HG03432 (cell line): ENCODE results near the gene ALDH1A2.

ENCODE experiments used
- ATAC-seq: cut with Tn5 transposase; IDR thresholded peaks from one replicate; pipeline ENCODE4 v1.9.1; 2021; ENCODE audit warnings: mild to moderate bottlenecking, moderate library complexity; ENCODE audit not compliant: unreplicated experiment

ALDH1A2 gene

DNA sequence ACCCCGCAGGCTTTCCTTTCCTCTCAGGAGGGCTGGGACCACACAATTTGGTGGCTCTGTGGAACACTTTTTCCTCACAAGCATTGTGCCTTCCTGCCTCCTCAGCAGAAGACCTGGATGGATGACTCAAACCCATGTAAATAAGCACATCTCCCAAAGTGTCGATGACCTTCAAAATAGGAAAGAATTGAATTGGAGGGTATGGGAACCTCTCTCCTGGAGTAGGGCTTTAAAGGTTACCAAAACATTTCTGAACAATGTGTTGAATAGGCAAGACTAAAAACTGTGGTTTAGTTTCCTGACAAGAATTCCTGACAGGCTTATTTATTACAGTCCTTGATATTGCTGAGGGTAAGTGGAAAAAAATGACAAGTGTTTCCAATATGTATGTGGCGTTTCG, 118.2 kb downstream of the ALDH1A2 start:
- ATAC-seq: no peak

GRCh38 chr15:57946491-57947048, 118.9 kb downstream of the ALDH1A2 start:
- no peak for ATAC-seq

DNA sequence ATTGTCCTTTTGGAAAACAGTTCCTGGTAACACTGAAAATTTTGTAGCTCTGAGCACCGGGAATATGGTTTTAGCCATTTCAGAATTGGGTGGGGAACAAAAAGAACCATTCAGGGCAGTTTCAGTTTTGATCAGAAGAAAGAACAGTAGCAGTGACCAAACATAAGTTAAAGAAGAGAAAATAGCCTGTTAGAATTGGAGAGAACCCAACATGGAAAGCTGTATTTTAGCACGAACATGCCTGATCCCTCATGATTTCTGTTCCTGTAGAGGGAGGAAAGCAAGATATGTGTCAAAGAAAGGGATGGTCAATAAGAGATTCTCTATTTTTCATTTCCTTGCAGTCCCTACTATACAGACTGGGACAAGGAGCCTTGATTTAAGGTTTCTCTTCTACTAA, 119.9 kb downstream of the ALDH1A2 start:
- no peak for ATAC-seq

GRCh38 chr15:57943754-57944420, 121.6 kb downstream of the ALDH1A2 start:
- ATAC-seq: no peak

DNA sequence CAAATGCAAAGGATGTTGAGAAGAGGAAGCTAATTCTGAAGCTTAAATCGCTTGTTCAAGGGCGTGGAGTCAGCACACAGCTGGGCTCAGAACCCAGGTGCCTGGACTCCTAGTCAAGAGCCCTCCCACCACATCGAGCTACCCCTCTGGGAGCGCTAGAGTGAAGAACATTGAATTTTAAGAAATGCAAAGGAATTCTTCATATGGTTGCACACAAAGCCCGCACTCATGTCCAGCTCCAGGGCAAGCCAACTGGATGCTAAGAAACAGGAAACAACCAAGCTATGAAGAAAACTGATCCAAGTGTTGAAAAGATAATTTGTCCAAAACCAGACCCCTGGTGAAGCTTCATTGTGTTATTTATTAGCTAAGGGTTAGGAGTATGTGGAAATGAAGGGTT, 122.3 kb downstream of the ALDH1A2 start:
- ATAC-seq: no peak

GRCh38 chr15:57941816-57942215, 123.7 kb downstream of the ALDH1A2 start:
- ATAC-seq: no peak

DNA sequence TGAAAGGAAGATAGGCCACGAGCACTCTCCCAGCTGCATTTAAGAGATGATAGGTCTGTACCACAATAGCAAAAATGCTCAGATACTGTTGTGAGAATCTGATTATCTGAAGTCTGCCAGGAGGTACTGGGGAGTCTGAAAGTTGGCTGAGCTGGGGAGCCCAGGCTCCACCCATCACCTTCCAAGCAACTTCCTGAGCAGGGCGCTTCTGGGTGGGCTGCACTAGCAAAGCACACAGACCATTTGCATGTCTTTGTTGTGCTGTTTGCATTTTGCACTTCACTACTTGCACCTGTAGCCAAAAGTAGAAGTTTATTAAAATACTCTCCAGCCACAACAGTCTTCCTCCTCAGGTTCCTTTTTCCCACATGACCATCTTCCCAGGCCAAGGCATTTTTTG, 133.2 kb downstream of the ALDH1A2 start:
- ATAC-seq: no peak

DNA sequence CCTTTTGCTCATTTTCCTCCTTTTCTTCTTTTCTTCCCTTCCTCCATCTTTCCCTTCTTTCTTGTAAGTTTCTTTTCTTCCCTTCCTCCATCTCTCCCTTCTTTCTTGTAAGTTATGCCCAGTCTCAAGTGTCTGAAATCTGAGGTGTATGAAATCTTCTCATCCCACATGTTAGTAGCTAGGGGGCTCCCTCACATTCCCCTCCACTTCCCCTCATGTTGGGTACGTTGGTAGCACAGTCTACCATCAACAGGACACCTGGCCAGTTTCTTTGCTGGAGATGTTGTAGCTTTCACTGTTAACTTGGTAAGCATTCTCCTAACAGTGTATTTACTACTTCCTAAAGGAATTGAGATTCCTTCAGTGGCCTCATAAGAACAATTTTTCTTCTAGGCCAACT, 133.9 kb downstream of the ALDH1A2 start:
- no peak for ATAC-seq

- ATAC-seq: no peak
Measured at GRCh38 chr15:57927091-57927631, 138.3 kb downstream of the ALDH1A2 start.

DNA sequence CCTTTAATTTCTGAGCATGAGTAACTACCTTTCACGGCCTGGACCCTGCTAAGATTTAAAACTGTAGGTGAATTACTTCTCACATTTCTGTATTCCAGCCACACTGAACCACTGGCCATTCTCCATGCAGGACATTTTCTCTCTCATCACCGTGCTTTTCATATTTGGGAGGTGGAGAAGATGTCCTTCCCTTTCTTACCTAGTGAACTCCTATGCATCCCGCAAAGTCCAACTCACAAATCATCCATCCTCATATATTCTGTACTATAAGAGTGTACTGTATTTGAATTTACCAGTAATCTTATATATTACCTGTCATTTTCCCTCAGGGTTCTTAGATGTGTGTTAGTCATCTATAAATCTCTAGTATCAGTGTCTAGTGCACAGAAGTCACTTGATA, 139.9 kb downstream of the ALDH1A2 start:
- no peak for ATAC-seq

DNA sequence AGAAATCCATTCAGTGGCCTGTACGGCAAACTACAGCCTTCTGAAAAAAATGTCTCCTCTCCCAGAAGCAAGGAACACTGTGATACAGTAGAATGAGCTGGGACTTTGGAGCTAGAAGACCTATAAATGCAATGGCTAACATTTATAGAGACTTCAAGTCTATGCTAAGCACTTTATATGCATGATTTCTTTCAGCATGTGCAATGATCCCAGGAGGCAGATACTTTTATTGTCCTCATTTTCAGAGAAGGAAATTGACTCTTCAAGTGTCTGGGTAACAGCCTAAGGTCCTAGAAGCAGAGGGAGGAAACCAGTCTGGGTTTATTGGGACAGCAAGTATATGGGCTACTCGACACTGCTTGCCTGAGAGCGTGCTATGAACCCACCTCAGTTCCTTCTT, 140.9 kb downstream of the ALDH1A2 start:
- ATAC-seq: no peak

DNA sequence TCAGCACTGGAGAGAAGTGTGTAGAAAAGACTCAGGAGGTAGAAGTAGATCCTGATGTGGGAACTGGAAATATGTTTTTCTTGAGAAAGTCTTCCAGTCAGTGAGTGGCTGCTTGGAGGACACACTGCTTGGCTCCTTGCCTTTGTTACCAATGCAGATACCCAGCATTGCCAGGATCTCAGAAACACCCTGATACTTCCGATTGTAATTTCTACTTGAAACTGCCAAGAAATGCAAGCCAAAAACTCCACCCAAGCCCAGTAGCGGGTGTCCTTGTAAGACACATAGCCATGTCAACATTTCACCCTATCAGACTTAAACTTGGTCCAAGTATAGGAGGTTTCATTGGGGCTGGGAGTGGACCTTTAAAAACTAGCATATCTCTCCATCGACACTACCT, 141.8 kb downstream of the ALDH1A2 start:
- ATAC-seq: no peak

DNA sequence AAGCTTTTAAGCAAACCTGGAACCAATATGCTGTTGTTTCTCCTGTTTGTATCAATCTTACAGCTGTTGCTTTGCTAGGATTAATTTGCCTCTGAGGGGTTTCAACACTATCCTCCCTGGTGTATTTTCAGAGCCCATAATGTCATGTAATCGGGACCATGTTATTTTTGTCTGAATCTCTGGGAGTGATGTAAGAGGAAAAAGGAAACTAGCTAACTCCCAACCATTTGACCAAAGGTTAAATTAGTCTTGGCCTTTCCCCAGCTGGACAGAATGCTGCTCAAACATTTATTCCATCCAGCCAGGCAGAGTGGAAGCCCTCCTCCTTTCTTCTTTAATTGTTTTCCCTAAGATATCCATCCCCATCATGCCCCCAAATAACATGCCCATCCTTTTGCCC, 142.2 kb downstream of the ALDH1A2 start:
- no peak for ATAC-seq

DNA sequence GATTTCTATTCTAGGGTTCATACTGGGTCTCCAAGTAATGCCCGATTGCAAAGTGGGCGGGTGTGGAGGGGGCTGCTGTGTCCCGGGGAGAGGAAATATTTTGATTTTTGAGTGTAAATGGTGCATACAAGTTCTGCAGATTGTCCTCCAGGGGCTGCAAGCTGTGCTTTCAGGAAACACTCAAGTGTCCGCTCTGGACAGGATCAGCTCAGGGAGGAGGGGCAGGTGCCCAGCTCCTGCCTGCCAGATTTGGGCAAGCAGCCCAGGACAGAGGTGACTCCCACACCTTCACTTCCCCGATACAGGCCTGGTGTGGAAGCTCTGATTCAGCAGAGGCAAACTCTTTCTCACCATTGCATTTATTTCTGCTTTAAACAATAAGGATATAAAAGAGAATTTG, 142.7 kb downstream of the ALDH1A2 start:
- no peak for ATAC-seq

GRCh38 chr15:57921371-57921770, 144.1 kb downstream of the ALDH1A2 start:
- no peak for ATAC-seq

DNA sequence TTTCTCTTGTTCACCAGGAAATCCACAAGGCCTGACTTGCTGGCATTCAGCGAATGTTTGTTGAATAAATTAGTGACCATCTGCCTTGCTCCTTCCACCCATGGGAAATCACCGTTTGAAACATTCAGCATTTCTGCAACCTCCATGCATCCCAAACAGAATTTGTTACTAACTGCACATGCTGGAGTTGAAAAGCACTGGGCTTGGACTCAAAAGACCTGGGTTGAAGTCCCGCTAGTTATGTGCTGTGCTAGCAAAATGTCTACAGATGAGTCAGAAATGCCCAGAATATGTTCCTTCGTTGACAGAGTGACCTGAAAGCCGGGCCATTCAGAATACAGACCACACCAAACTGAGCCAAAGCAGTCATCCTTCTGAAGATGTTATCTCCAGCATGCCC, 144.6 kb downstream of the ALDH1A2 start:
- ATAC-seq: no peak

DNA sequence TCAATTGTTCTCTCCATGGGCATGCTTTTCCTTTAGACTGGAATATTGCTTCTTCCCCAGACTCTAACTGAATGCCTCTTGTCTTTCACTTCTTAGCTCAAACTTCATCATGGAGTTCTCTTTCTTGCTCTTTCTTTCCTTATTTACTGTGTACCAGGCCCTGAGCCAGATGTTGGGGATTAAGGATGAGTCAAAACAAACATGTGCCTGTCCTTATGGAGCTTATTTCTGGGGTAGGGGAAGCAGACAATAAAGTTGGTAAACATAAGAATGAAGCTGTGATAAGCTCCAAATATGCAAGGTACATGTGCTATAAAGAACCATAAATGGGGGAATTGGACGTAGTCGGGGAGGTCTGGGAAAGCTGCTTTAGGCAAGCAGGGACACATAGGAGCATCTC, 145.8 kb downstream of the ALDH1A2 start:
- no peak for ATAC-seq

- ATAC-seq: no peak
Measured at GRCh38 chr15:57917998-57918397, 147.5 kb downstream of the ALDH1A2 start.

DNA sequence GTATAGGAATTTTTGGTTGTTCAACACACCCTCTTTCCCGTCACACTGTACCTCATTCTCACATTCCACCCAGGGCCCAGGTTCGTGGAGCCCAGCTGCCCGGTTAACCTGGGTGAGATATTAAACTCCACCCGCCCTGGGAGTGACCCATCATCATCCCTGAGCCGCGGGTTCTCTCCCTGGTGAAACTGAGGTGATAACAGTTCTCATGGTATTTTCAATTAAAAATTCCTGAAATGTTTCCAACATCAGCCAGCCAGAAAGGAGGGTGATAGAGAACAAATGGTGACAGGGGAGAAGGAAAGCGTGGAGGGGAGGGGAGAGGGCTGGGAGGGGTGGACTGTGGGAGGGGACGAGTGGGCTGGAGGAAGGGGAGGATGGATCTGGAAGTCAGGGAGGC, 148.8 kb downstream of the ALDH1A2 start:
- no peak for ATAC-seq

DNA sequence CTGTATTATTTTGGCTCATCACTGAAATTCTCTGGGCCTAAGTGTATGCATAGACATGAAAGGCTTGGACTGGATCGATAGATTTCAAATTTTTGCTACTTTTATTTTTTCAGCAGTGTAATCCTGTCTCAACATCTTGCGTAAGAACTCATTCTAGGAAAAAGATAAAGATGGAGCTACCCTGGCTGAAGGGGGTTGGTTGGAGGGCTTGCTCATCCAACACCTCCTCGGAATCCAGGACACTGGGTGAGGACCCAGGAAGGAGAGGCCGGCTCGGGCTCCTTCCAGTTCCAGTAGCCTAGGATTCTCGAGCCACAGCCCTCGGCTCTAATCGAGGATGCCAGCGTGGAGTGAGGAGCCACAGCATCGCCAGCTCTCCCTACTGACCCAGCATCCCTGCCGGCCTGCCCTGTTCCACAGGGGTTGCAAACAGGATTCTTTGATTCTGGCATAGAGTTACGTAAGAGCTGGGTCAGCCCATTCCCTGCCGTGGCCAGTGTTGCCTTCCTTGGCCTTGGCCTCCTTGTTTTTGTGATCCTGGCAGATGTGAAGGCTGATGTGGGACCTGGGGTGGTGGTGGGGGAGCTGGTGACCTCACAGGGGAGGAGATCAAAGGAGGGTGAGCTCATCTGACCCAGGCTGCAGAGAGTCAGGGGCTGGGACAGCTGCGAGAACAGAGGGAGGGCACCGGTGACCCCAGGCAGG, 149.5 kb downstream of the ALDH1A2 start:
- ATAC-seq: no peak

DNA sequence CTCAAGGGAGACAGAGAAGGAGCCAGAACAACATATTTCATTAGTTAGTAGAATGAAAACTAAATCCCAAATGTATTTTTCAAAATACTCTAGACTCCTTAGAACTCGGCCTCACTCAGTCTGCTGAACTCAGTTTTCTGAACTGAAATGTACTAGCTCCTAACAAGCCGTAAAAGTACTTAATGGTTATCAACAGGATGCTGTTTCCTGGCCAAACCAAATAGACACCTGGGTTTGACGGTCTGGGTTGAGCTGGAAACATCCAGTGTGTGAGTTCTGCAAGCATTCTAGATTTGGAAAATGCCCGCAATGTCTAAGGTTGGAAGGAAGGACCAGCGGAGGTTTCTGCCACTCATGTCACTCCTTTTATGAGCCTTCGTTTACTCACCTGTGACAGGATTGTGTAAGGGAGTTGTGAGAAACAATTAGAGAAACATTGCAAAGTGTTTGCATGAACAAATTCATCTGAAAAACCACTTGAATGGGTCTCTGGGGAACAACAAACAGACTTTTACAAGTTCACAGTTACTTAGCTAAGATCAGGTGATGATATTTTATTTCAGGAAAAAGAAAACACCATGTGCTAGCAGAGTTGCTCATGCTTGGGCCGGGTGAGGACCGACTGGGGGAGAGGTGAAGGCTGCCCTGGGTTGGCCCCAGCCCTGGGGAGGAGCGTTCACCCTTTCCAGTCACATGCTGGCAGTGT, 151.0 kb downstream of the ALDH1A2 start:
- no peak for ATAC-seq

DNA sequence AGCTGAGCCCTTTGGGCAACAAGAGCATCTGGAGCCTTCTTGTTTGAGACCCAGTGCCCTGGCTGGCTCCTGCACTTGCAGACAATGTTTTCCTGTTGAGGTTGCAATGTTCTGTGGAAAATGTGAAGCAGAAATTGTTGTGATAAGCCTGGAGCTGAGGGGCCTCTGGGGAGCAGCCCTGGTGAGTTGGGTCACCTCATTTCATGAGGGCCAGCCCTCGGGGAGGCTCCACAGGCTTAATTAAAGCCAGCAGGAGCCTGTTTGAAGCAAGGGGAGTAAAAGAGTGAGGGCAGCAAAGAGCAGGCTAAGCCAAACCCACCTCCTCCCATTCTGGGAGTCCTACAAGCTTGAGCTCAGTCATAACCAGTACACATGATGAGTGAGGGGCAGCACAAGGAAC, 154.3 kb downstream of the ALDH1A2 start:
- no peak for ATAC-seq
